T-cell (primary cell): ENCODE measurements around the gene DNAJC2. TPM values are rescaled to one million over a fixed set of nuclear protein-coding genes. Genes with fewer than 3 reads are reported as not detected.

Source experiments
- ATAC-seq, 4 experiments: fragments of 200-7000 bp in 3 of 4; fragments of 150-1000 bp in 1 of 4; cut with Tn5 transposase; replicated peaks in 1 of 4; 1 replicate in 3 of 4; 2 replicates in 1 of 4; pipeline ENCODE4 v1.10.0; 2021; ENCODE audit warnings: moderate library complexity in 3 of 4, mild to moderate bottlenecking in 2 of 4, moderate number of reproducible peaks in 1 of 4
- CTCF ChIA-PET, 2 donors: fragments of 300-600 bp; sonication (Branson Sonifier 250); formaldehyde crosslinking; loops; one replicate each; lab custom pipeline; 2022; ENCODE audit warnings: antibody characterized with exemption in 2 of 2; lab: Charles Lee
- POLR2A ChIA-PET, 2 donors: fragments of 300-600 bp; sonication (Branson Sonifier 250); formaldehyde crosslinking; loops; one replicate each; lab custom pipeline; 2022; ENCODE audit warnings: antibody characterized with exemption in 2 of 2; lab: Charles Lee
- DNase-seq, 35 experiments: peaks; one replicate each; pipeline versions ENCODE4 v3.0.0 to v3.0.0-alpha.2; 2013 to 2023
- H3K27ac ChIP-seq: one replicate; pipeline ENCODE4 v1.5.1; 2013; ENCODE audit warnings: low read length
- H3K27me3 ChIP-seq, 2 experiments: replicated peaks in 1 of 2; 1 replicate in 1 of 2; 2 replicates in 1 of 2; pipeline versions ENCODE4 v1.6.1 to v1.7.0; 2013; ENCODE audit warnings: low read length in 1 of 2, mixed read lengths in 1 of 2; ENCODE audit not compliant: control insufficient read depth in 2 of 2, insufficient read depth in 2 of 2; ENCODE audit errors: extremely low read depth in 1 of 2
- H3K36me3 ChIP-seq, 2 donors: 1 replicate in 1 of 2; 2 replicates in 1 of 2; pipeline versions ENCODE4 v1.6.1 to v1.7.0; 2013; ENCODE audit warnings: low read length in 1 of 2; ENCODE audit not compliant: control insufficient read depth in 2 of 2, insufficient read depth in 1 of 2; ENCODE audit errors: extremely low read depth in 1 of 2
- H3K4me1 ChIP-seq, 2 experiments: 1 replicate in 1 of 2; 2 replicates in 1 of 2; pipeline versions ENCODE4 v1.6.1 to v1.7.0; 2013; ENCODE audit warnings: low read length in 2 of 2, mixed read lengths in 1 of 2; ENCODE audit not compliant: insufficient read depth in 2 of 2, control insufficient read depth in 1 of 2; ENCODE audit errors: extremely low read depth in 1 of 2
- H3K4me3 ChIP-seq, 2 donors: 1 replicate in 1 of 2; 2 replicates in 1 of 2; pipeline versions ENCODE4 v1.5.1 to v1.7.0; 2013; ENCODE audit warnings: mild to moderate bottlenecking in 2 of 2, low read length in 1 of 2, moderate library complexity in 1 of 2; ENCODE audit not compliant: control insufficient read depth in 1 of 2; ENCODE audit errors: extremely low read depth in 1 of 2
- H3K9me3 ChIP-seq: 2 replicates; pipeline ENCODE4 v1.7.0; 2013
- H3K27ac Mint-ChIP-seq, 2 donors: one replicate each; pipeline ENCODE4 v1.8.0; 2020 to 2021; ENCODE audit warnings: mild to moderate bottlenecking in 2 of 2, mixed read lengths in 2 of 2
- H3K27me3 Mint-ChIP-seq, 2 donors: one replicate each; pipeline ENCODE4 v1.8.0; 2021 to 2022; ENCODE audit warnings: mixed read lengths in 2 of 2
- H3K36me3 Mint-ChIP-seq: one replicate; pipeline ENCODE4 v1.8.0; 2021; ENCODE audit warnings: mixed read lengths
- H3K4me1 Mint-ChIP-seq, 3 donors: one replicate each; pipeline ENCODE4 v1.8.0; 2020 to 2022; ENCODE audit warnings: mixed read lengths in 3 of 3, mild to moderate bottlenecking in 1 of 3
- H3K4me3 Mint-ChIP-seq, 3 donors: one replicate each; pipeline ENCODE4 v1.8.0; 2020 to 2022; ENCODE audit warnings: mild to moderate bottlenecking in 3 of 3, mixed read lengths in 3 of 3, moderate library complexity in 3 of 3
- H3K9me3 Mint-ChIP-seq, 3 donors: one replicate each; pipeline ENCODE4 v1.8.0; 2020 to 2022; ENCODE audit warnings: mixed read lengths in 3 of 3
- WGBS: methylation state at CpG from one replicate; pipeline ENCODE4 v1.1.5; 2013; ENCODE audit warnings: missing lambda C conversion rate; ENCODE audit not compliant: insufficient coverage; 5-methylcytosine and 5-hydroxymethylcytosine counted together
- total RNA-seq, 35 experiments: library from RNA in 6 of 35; stranded (reverse) in 6 of 35; fragments of 120-200 nt in 1 of 35; gene quantifications; one replicate each; pipeline versions ENCODE4 v1.2.1 to v1.2.4 and lab custom pipeline; 2013 to 2026

Gene DNAJC2
- total RNA-seq (10 to 100 TPM; 34.5 to 57.6 (median 40.0) TPM), total RNA-seq (lab: John Stamatoyannopoulos, UW) (44.2 to 248 (median 77.0) reads per million in 29 experiments)
- total RNA-seq (2013) = 28.8 TPM

GRCh38 chr7:103344453-103345149, at the start of gene DNAJC2:
Gene DNAJC2, minus strand, starts transcription at chr7:103344767. Its CDS starts 145 bp downstream, at chr7:103344622.
- peak within 1 kb of the TSS; percentile 70 to 94 for H3K4me3 ChIP-seq
- CTCF ChIA-PET = no interaction called here
- Mint-ChIP-seq H3K36me3 (peaks cover 23% of the 10 kb centered on the region), H3K27me3 (no peaks in the 10 kb centered on the region), H3K4me3 (peak within 1 kb of the TSS; percentile 98 to 99 (median 99)), H3K27ac (peak within 1 kb of the TSS; percentile 94 to 98), H3K9me3 (no peaks in the 10 kb centered on the region), H3K4me1 (peaks cover 67 to 75% (median 69%) of the 10 kb centered on the region in 3 donors)
- H3K27ac ChIP-seq = peak within 1 kb of the TSS; percentile 77
- H3K4me1 ChIP-seq = peaks cover 19 to 24% of the 10 kb centered on the region in 2 experiments
- ATAC-seq = peak; percentile 92 to 93 (median 93)
- peaks cover 2 to 21% of the 10 kb centered on the region in 2 donors for H3K36me3 ChIP-seq
- H3K27me3 ChIP-seq = no peaks in the 10 kb centered on the region
- DNase-seq = peak; percentile 69 to 93 (median 82)
- WGBS = 0% methylated on average over 22 of the region's 43 CpGs
- H3K9me3 ChIP-seq = no peaks in the 10 kb centered on the region
- POLR2A ChIA-PET = interaction anchor here in 1 of 2 donors (0.6 kb wide), 1 partner anchor 34 kb away, joined by 8 read pairs; no protein-coding TSS in a partner anchor

- no peak overlapping the region for H3K4me3 Mint-ChIP-seq
- peaks cover 12 to 16% of the 10 kb centered on the region in 2 donors for H3K27me3 Mint-ChIP-seq
- H3K9me3 Mint-ChIP-seq = no peaks in the 10 kb centered on the region
- CTCF ChIA-PET = no interaction called here
- H3K36me3 Mint-ChIP-seq = no peaks in the 10 kb centered on the region
- WGBS = no CpG with 5 or more reads among the region's 2 CpGs
- H3K27me3 ChIP-seq = peaks cover 0 to 4% of the 10 kb centered on the region in 2 experiments
- H3K27ac Mint-ChIP-seq = no peak overlapping the region
- H3K4me1 Mint-ChIP-seq = no peaks in the 10 kb centered on the region
- no peaks in the 10 kb centered on the region for H3K9me3 ChIP-seq
- no peak overlapping the region for H3K27ac ChIP-seq
- H3K36me3 ChIP-seq = no peaks in the 10 kb centered on the region
- no peak for ATAC-seq
- no peaks in the 10 kb centered on the region for H3K4me1 ChIP-seq
- no peak for DNase-seq
- H3K4me3 ChIP-seq = no peak overlapping the region
- POLR2A ChIA-PET = no interaction called here
These were observed 47.4 kb upstream of the DNAJC2 start for GRCh38 chr7:103391976-103392375.

- H3K27me3 ChIP-seq = peaks cover 0 to 8% of the 10 kb centered on the region in 2 experiments
- no peak for ATAC-seq
- no peak for DNase-seq
- Mint-ChIP-seq H3K27ac (no peak overlapping the region), H3K27me3 (peaks cover 9 to 11% of the 10 kb centered on the region in 2 donors), H3K36me3 (no peaks in the 10 kb centered on the region), H3K4me3 (no peak overlapping the region), H3K4me1 (no peaks in the 10 kb centered on the region), H3K9me3 (no peaks in the 10 kb centered on the region)
- 86% methylated on average over 3 of the region's 5 CpGs for WGBS
- ChIA-PET CTCF (no interaction called here), POLR2A (no interaction called here)
- no peaks in the 10 kb centered on the region for H3K4me1 ChIP-seq
- no peak overlapping the region for H3K4me3 ChIP-seq
- no peak overlapping the region for H3K27ac ChIP-seq
- H3K36me3 ChIP-seq = no peaks in the 10 kb centered on the region
- no peaks in the 10 kb centered on the region for H3K9me3 ChIP-seq
These were observed 46.6 kb upstream of the DNAJC2 start for GRCh38 chr7:103391150-103391549.

GRCh38 chr7:103389263-103389662, 44.7 kb upstream of the DNAJC2 start:
- no peaks in the 10 kb centered on the region for H3K4me1 Mint-ChIP-seq
- H3K9me3 Mint-ChIP-seq = no peaks in the 10 kb centered on the region
- Histone ChIP-seq H3K9me3 (no peaks in the 10 kb centered on the region), H3K4me1 (no peaks in the 10 kb centered on the region), H3K27ac (no peak overlapping the region), H3K36me3 (no peaks in the 10 kb centered on the region), H3K4me3 (no peak overlapping the region), H3K27me3 (peaks cover 0 to 8% of the 10 kb centered on the region in 2 experiments)
- no peak for ATAC-seq
- peaks cover 7 to 11% of the 10 kb centered on the region in 2 donors for H3K27me3 Mint-ChIP-seq
- H3K36me3 Mint-ChIP-seq = no peaks in the 10 kb centered on the region
- 72% methylated on average over 2 of the region's 3 CpGs for WGBS
- POLR2A ChIA-PET = no interaction called here
- H3K27ac Mint-ChIP-seq = no peak overlapping the region
- DNase-seq = no peak
- no peak overlapping the region for H3K4me3 Mint-ChIP-seq
- CTCF ChIA-PET = no interaction called here

GRCh38 chr7:103388469-103389140, 44.0 kb upstream of the DNAJC2 start:
- H3K9me3 ChIP-seq = no peaks in the 10 kb centered on the region
- H3K36me3 Mint-ChIP-seq = no peaks in the 10 kb centered on the region
- DNase-seq = no peak
- 93% methylated on average over 3 of the region's 4 CpGs for WGBS
- ATAC-seq = no peak
- no peak overlapping the region for H3K27ac ChIP-seq
- no peak overlapping the region for H3K4me3 ChIP-seq
- H3K4me3 Mint-ChIP-seq = no peak overlapping the region
- no peaks in the 10 kb centered on the region for H3K4me1 ChIP-seq
- H3K4me1 Mint-ChIP-seq = no peaks in the 10 kb centered on the region
- ChIA-PET CTCF (interaction anchor here (0.6 to 0.7 kb wide), 3 partner anchors 25 to 1949 kb away, joined by 4 to 9 read pairs (median 4); no protein-coding TSS in a partner anchor), POLR2A (no interaction called here)
- no peak overlapping the region for H3K27ac Mint-ChIP-seq
- peaks cover 7 to 11% of the 10 kb centered on the region in 2 donors for H3K27me3 Mint-ChIP-seq
- no peaks in the 10 kb centered on the region for H3K36me3 ChIP-seq
- peaks cover 0 to 8% of the 10 kb centered on the region in 2 experiments for H3K27me3 ChIP-seq
- no peaks in the 10 kb centered on the region for H3K9me3 Mint-ChIP-seq

- no peaks in the 10 kb centered on the region for H3K36me3 Mint-ChIP-seq
- no peak overlapping the region for H3K27ac Mint-ChIP-seq
- Histone ChIP-seq H3K4me1 (no peaks in the 10 kb centered on the region), H3K4me3 (no peak overlapping the region), H3K9me3 (no peaks in the 10 kb centered on the region), H3K27me3 (peaks cover 0 to 8% of the 10 kb centered on the region in 2 experiments), H3K36me3 (no peaks in the 10 kb centered on the region), H3K27ac (no peak overlapping the region)
- ATAC-seq (no peak), DNase-seq (no peak)
- no peaks in the 10 kb centered on the region for H3K9me3 Mint-ChIP-seq
- CTCF ChIA-PET = no interaction called here
- no peak overlapping the region for H3K4me3 Mint-ChIP-seq
- POLR2A ChIA-PET = no interaction called here
- no CpG with 5 or more reads among the region's 1 CpG for WGBS
- H3K27me3 Mint-ChIP-seq = peaks cover 7 to 11% of the 10 kb centered on the region in 2 donors
- H3K4me1 Mint-ChIP-seq = no peaks in the 10 kb centered on the region
These were observed 42.7 kb upstream of the DNAJC2 start for GRCh38 chr7:103387242-103387641.
